ENCODE results near the gene FBXO27. TPM values are rescaled to one million over a fixed set of nuclear protein-coding genes. Genes with fewer than 3 reads are reported as not detected.
"Not testable (repeated sequence)": the region's sequence is repeated elsewhere in the genome, so short reads cannot be mapped to it uniquely, and the experiment has no call there.

FBXO27 gene, protein sequence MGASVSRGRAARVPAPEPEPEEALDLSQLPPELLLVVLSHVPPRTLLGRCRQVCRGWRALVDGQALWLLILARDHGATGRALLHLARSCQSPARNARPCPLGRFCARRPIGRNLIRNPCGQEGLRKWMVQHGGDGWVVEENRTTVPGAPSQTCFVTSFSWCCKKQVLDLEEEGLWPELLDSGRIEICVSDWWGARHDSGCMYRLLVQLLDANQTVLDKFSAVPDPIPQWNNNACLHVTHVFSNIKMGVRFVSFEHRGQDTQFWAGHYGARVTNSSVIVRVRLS
- 1.6 TPM for total RNA-seq

DNA sequence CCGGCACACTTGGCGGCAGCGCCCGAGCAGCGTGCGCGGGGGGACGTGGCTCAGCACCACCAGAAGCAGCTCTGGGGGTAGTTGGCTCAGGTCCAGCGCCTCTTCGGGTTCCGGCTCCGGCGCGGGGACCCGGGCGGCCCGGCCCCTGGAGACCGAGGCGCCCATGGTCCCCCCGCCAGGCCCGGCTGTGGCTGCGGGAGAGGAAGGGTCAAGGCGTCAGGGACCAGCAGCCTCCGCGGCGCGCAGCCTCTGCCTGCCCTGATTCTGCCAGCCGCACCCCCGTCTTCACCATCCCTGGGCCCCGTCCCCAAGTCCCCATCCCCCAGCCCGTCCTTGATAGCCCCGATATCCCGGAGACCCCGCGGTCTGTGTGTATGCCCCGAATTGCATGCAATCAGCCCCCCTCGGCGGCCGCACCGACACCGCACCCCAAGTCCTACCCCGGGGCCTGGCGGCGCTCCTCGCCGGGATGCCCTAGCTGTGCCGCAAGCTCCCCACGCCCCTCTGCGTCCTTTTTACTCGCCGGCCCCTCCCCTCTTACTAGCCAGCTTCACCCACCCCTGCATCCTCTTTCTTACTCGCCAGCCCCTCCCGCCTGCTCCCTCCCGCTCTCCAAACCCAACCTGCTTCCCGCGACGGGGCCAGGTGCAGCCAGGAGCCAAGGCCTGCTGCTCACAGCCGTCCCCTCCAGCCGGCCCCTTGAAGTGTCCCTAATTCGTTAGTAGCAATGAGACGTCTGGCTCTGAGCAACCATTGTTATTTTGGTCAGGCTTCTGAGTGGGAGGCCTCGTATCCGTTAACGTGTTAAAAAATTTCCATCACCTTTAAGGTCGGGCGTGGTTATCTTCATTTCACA, at the start of gene FBXO27:
Gene FBXO27, minus strand, starts transcription at position 487 of the 856 bp plus-strand sequence. Its CDS starts 322 bp downstream, at position 165.
- DNase-seq: peak; percentile 30

DNA sequence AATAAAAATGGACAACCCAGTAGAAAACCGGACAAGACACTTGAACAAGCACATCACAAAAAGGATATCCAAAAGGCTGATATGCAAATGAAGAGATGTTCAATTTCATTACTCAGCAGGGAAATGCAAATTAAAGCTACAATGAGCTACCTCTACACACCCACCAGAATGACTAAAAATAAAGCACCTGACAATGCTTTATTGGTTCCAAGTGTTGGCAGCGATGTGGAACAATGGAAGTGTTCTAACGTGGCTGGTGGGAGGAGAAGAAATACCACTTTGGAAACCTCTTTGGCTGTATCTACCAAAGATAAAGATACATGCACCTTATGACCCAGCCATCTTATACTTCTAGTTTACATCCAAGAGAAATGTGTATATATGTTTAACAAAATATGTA, 48.1 kb upstream of the FBXO27 start:
- no peak for DNase-seq

DNA sequence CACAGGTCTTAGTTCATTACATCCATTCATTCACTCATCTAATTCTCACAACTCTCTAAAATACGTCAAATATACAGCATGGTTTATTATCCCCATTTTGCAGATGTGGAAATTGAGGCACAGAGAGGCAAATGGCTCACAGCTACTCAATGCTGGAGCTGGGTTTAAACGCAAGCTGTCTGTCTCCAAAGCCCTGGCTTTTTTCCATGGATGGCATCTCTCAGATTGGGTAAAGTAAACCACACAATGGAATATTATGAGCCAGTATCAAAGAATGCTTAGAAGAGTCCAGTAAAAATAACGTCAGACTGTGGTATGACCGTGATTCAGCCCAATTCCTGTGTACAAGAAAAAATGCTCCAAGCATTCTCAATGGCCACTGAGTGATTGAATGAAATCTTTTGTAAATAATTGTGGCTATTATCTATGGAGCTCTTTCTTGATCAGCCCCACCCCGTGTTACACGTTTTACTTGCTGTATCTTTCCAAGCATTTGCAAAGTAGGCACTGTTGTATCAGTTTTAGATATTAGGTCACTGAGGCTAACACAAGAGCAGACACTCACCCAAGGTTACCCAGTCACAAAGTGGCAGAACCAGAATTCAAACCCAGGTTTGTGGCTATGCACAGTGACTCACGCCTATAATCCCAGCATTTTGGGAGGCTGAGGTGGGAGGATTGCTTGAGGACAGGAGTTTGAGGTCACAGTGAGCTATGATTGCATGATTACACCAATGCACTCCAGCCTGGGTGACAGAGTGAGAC, 46.3 kb upstream of the FBXO27 start:
- no peak for DNase-seq

DNA sequence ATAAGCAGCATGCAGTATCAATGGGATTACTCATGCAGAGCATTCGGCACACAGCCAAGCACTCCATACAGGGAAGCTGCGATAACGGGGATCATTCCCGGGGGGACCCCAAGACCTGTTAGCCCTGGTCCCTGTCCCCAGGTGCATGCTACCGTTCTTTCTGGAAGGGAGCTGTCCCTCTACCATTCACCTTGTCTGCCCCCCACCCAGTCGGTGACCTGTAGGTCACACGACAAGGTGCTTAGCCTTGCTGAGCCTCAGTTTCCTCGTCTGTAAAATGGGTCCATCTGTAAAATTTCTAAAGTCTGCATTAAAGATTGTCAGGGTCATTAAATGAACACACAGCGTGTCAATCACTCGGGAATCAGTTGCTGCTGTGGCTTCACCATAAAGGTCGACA, 45.0 kb upstream of the FBXO27 start:
- DNase-seq: no peak

DNA sequence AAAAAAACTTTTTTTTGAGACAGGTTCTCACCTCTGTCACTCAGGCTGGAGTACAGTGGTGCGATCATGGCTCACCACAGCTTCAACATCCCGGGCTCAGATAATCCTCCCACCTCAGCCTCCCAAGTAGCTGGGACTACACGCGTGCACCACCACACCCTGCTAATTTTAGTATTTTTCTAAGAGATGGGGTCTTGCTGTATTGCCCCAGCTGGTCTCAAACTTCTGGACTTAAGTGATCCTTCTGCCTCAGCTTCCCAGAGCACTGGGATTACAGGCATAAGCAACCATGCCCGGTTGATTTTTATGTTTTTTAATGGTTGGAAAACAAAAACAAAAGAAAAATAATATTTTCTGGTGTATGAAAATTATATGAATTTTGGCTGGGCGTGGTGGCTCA, 42.6 kb upstream of the FBXO27 start:
- no peak for DNase-seq

DNA sequence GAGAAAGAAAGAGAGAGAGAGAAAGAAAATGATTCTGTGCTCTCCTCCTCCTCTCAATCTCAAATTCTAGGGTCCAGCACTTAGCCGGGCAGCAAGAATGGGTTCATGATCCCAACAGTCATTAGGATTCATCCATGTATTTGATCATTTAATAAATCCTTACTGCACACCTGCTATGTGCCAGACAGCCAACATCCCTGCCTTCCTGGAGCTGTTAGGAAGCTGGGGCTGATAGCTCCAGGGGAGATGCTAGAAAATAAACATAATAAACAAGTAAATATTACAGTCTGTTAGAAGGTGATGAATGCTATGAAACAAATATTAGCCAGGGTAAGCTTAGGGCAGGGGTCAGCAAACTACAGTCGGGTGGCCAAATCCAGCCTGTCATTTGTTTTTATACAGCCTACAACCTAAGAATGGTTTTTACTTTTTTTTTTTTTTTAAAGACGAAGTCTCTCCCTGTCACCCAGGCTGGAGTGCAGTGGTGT, 41.9 kb upstream of the FBXO27 start:
- DNase-seq: no peak

DNA sequence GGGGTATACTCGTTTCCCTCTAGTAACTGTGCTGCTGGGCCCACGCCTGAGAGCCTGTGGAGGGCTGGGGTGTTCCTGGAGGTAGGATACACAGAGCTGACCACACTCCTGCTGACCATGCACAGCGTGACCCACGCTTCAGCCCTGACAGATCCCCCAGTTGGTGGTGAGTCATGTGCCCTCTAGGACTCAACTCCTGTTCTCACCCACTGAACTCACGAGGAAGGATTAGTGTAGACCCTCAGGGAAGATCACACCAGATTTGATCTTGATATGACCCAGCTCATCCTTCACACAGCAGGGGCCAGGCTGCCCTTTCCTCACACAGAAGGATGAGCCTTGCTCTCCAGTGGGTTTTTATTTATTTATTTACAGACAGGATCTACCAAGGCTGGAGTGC, 38.5 kb upstream of the FBXO27 start:
- DNase-seq: no peak

DNA sequence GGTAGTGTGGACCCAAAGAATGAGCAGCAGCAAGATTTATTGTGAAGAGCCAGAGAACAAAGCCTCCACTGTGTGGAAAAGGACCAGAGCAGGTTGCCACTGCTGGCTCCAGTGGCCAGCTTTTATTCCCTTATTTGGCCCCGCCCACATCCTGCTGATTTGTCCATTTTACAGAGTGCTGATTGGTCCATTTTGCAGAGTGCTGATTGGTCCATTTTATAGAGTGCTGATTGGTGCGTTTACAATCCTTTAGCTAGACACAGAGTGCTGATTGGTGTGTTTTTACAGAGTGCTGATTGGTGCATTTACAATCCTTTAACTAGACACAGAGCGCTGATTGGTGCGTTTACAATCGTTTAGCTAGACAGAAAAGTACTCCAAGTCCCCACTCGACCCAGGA, 35.9 kb upstream of the FBXO27 start:
- DNase-seq: not testable (repeated sequence)

DNA sequence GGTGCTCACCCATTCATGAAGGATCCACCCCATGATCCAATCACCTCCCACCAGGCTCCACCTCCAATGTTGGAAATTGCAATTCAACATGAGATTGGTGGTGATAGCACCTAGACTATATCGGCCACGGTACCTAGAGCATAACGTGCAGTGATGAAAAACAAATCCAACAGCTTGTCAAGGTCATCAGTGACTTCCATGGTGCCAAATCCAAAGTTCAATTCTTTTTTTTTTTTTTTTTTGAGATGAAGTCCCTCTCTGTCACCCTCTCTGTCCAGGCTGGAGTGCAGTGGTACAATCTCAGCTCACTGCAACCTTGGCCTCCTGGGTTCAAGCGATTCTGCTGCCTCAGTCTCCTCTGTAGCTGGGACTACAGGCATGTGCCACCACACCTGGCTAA, 34.8 kb upstream of the FBXO27 start:
- DNase-seq: no peak

DNA sequence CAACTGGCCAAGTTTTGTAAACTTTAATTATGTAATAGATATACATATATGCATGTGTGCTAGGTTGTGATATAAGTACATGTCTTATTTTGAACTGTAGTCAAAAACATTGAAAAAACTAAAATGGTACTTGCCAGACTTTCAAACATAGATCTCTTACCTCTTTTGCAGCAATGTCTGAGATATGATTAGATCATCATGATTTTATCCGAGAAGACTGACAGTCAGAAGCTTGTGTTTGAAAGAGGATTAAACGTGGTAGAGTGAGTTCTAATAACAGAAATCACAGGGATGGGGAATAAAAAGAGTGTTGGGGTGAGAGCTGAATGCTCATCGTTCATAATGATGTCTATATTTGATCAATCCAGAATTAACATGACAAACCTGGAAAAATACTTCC, 33.6 kb upstream of the FBXO27 start:
- DNase-seq: no peak

DNA sequence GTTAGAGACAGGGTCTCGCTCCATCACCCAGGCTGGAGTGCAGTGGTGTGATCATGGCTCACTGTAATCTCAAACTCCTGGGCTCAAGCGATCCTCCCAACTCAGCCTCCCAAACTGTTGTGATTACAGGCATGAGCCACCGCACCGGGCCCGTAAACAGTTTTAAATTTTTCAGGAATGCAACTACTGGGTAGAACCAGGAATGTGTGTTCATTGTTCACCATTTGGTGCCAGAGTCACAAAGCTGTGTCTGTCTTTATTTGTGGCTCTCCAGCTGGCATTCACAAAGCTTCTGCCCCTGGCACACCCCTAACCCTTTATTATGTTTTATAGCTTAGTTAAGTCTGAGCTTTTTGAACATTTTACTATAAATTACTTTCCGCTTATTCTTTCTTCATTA, 32.1 kb upstream of the FBXO27 start:
- DNase-seq: no peak

DNA sequence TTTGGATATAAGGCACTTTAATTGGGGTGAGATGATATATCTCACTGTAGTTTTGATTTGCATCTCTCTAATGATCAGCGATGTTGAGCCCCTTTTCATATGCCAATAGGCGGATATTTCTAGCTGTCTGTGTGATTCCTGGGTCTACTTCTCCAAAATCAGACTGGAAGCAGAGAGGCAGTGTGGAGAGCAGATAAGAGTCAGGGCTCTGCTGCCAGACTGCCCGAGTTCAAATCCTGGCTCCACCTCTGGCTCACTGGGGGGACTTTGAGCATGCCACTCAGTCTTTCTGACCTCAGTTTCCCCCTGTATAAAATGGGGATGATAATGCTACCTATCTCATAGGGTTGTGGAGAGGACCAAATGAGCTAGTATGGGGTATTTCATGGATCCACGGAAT, 27.8 kb upstream of the FBXO27 start:
- no peak for DNase-seq

DNA sequence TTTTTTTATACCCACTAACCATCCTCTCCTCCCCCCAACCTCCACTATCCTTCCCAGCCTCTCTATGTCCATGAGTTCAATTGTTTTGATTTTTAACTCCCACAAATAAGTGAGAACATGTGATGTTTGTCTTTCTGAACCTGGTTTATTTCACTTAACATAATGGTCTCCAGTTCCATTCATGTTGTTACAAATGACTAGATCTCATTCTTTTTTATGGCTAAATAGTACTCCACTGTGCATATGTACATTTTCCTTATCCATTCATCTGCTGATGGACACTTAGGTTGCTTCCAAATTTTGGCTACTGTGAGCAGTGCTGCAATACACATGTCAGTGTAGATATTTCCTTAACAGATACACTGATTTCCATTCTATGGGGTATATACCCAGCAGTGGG, 27.0 kb upstream of the FBXO27 start:
- DNase-seq: no peak

DNA sequence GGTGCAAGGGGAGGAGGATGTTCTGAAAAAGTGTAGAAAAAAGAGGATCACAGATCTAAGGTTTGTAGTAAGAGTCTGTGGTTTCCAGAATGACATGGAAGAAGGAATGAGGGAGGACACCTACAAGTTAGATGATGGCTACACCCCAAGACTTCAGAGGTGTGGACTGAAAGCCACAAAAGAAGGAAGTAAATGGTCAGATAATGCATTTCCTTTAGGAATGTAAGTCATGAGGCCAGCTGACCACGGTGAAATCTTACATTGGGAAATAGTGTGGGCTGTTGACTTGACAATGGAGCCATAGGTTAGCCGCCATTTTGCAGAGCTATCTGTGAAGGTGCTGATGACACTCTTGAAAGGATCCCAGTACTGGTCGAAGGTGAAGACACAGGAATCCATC, 25.3 kb upstream of the FBXO27 start:
- no peak for DNase-seq

DNA sequence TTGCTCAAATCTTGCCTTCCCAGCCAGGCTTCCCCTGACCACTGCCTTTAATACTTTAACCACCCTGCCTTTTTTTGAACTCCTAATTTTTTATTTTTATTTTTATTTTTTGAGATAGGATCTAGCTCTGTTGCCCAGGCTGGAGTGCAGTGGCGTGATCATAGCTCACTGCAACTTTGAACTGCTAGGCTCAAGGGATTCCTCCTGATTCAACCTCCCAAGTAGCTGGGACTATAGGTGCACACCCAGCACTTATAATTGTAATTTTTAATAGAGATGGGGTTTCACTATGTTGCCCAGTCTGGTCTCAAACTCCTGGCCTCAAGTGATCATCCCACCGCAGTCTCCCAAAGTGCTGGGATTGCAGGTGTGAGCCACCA, 21.7 kb upstream of the FBXO27 start:
- DNase-seq: no peak

DNA sequence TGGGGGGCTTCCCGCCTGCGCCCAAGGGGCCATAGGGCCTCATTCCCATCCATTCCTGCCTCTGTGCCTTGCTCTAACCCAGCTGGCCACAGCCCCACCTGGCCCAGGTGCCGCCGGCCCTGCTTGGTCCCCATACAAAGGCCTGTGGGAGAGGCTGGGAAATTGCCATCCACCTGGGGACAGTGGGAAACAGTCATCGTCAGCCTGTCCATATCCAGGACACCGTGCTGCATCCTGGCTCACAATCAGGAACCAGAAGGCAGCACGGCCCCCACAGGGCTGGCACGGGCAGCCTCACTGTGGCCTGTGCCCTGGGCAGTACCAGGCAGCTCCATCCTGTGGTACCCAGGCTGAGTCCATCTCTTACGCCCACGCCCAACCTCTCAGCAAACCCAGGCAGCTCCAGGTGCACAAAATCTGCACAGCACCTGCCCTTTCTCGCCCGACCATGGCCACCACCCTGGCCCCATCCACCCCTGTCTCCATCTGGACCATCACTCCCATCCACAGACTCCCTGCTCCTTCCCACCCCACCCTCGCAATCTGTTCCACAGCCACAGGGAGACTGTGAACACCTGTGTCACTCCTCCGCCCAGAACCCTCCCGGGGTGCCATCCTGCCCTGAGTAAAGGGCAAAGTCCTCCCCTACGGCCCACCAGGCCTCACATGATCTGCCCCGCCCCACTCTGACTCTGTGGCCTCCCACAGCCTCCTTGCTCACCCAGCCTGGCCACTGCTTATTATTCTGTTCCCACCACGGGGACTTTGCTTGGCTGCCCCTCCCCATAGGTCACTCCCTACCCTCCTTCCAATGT, 21.1 kb upstream of the FBXO27 start:
- DNase-seq: no peak

DNA sequence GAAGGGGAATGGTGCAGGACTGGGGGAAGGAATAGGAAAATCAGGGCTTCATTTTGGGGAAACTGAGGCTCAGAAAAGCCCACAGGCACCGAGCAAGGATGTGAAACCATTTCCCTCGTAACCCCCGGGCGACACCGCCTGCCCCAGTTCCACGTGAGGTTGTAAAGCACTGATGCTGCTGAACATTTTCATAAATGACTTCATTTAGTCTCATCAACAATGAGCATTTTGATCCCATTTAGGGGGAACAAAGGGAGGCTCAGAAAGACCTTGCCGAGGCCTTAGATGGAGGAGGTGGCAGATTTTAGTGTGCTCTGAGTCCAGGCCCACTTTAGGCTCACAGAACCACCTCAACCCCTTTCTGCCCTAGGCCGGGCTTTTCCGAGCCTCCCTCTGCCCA, 20.5 kb upstream of the FBXO27 start:
- DNase-seq: no peak

DNA sequence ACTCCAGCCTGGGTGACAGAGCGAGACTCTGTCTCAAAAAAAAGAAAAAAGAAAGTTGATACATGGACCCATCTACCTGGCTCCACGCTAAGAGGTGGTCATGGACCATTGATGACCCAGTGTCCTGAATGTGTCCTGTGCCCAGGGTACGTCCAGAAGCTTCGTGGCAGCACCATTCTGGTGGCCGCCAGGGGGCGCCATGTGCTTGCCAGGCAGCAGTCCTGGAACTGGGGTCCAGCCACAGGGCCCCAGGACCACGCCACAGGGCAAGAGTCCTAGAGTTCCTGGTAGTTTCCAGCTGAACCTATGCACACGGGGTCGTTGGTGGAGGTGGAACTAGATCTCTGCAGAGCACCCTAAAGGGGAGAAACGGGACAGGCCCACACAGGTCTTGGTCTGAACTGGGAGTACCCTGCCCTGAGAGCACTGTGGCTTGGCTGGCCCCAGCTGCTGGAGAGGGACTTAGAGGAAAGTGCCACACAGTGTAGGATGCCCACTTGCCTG, 19.9 kb upstream of the FBXO27 start:
- peak; percentile 44 for DNase-seq

DNA sequence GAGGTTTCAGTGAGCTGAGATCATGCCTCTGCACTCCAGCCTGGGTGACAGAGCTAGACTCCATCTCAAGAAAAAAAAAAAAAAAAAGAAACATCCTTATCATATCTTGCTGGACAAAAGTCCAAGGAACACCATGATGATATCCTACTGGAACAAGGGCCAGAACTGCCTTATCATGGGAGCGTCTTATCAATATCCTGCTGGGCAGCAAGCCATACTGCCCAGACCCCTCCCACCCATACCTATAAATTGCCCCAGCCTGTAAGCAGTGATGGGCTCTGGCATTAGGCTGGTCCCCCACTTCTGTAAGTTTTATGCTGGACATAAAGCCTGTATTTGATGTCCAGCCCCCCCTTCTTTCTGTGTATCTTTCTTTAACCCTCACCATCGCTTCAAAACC, 14.7 kb upstream of the FBXO27 start:
- DNase-seq: no peak

DNA sequence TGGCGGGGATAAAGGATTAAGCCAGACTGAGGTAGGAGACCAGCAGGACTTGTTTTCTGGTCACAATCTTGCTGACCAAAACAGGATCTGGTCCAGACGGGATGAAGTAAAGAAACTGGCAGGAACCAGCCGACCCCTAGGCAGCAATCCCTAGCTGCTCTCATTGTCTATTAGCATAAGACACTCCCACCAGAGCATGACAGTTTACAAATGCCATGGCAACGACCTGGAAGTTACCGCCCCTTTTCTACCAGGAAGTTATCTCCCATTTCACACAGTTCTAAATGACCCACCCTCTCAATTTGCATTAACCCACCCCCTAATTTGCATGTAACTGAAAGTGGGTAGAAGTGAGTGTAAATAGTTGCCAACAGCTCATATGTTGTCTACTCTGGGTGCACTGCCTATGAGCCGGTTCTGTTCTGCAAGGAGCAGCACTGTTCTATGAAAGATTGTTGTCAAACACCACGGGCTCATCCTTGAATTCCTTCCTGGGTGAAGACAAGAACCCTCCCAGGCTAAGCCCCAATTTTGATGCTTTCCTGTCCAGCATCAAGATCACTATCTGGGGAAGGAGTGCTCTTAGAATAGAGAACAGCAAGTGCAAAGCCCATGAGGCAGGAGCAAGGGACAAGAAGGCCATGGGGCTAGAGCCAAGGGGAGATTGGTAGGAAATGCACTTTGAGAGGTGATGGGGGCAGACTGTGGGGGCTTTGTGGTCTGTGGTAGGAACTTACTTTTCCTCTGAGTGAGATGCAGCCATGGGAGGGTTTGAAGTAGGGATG, 13.9 kb upstream of the FBXO27 start:
- DNase-seq: no peak

DNA sequence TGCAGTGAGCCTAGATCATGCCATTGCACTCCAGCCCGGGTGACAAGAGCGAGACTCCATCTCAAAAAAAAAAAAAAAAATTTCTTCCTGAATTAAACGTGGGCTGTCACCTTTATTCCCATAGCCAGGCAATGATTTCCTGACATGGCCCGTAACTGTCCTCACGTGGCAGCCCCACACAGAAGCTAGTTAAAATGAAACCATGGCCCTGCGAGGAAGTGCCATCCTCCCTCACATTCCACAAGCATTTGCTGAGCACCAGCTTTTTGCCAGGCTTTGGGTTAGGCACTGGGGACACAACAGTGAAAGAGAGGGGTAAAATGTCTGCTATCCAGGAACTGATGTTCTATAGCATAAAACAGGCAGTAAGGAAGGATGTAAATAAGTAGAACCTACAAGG, 13.2 kb upstream of the FBXO27 start:
- no peak for DNase-seq
